H9 (cell line): ENCODE results near the gene VSIG2. TPM values are rescaled to one million over a fixed set of nuclear protein-coding genes. Genes with fewer than 3 reads are reported as not detected.

Experiments
- DNase-seq: peaks from one replicate; pipeline ENCODE4 v3.0.0-alpha.2; 2017
- H2AFZ ChIP-seq: one replicate; pipeline ENCODE4 v1.6.1; 2013; ENCODE audit warnings: mild to moderate bottlenecking, low read length, control low read depth, moderate library complexity
- H2AK5ac ChIP-seq: 2 replicates; pipeline ENCODE4 v1.6.1; 2013; ENCODE audit warnings: low read length, control low read depth, mixed read lengths; ENCODE audit not compliant: insufficient read length
- H2BK120ac ChIP-seq: one replicate; pipeline ENCODE4 v1.6.1; 2013; ENCODE audit warnings: low read depth, mild to moderate bottlenecking, low read length, control low read depth, inconsistent platforms; ENCODE audit not compliant: poor library complexity, severe bottlenecking
- H2BK12ac ChIP-seq: 2 replicates; pipeline ENCODE4 v1.6.1; 2013; ENCODE audit warnings: low read length, control low read depth, mixed read lengths, low read depth; ENCODE audit not compliant: insufficient read length
- H2BK15ac ChIP-seq: 2 replicates; pipeline ENCODE4 v1.6.1; 2013; ENCODE audit warnings: low read depth, low read length, control low read depth
- H2BK20ac ChIP-seq: one replicate; pipeline ENCODE4 v1.6.1; 2013; ENCODE audit warnings: low read depth, mild to moderate bottlenecking, low read length, control low read depth, inconsistent platforms; ENCODE audit not compliant: poor library complexity, severe bottlenecking
- H2BK5ac ChIP-seq: 2 replicates; pipeline ENCODE4 v1.6.1; 2013; ENCODE audit warnings: low read length, control low read depth, mixed read lengths; ENCODE audit not compliant: insufficient read length
- H3K14ac ChIP-seq: 2 replicates; pipeline ENCODE4 v1.6.1; 2013; ENCODE audit warnings: low read length, control low read depth; ENCODE audit not compliant: insufficient read depth
- H3K18ac ChIP-seq: 2 replicates; pipeline ENCODE4 v1.6.1; 2013; ENCODE audit warnings: low read depth, mild to moderate bottlenecking, mixed read lengths, low read length, control low read depth; ENCODE audit not compliant: insufficient read length
- H3K23ac ChIP-seq: 2 replicates; pipeline ENCODE4 v1.6.1; 2013; ENCODE audit warnings: low read length, control low read depth, mixed read lengths, low read depth; ENCODE audit not compliant: insufficient read length
- H3K23me2 ChIP-seq: 2 replicates; pipeline ENCODE4 v1.6.1; 2013; ENCODE audit warnings: low read depth, mild to moderate bottlenecking, mixed read lengths, low read length, control low read depth; ENCODE audit not compliant: insufficient read length, poor library complexity, severe bottlenecking
- H3K27ac ChIP-seq: 2 replicates; pipeline ENCODE4 v1.5.1; 2013; ENCODE audit warnings: low read length, control low read depth, mixed read lengths, low read depth; ENCODE audit not compliant: insufficient read length
- H3K27me3 ChIP-seq: 2 replicates; pipeline ENCODE4 v1.6.1; 2013; ENCODE audit warnings: low read length, control low read depth, inconsistent platforms; ENCODE audit not compliant: insufficient read depth
- H3K4ac ChIP-seq: 2 replicates; pipeline ENCODE4 v1.6.1; 2013; ENCODE audit warnings: low read depth, mild to moderate bottlenecking, control low read depth, inconsistent platforms, low read length, moderate library complexity
- H3K4me1 ChIP-seq: 2 replicates; pipeline ENCODE4 v1.6.1; 2013; ENCODE audit warnings: low read length, control low read depth, inconsistent platforms; ENCODE audit not compliant: insufficient read depth
- H3K4me2 ChIP-seq: 2 replicates; pipeline ENCODE4 v1.6.1; 2013; ENCODE audit warnings: low read length, control low read depth, mixed read lengths; ENCODE audit not compliant: insufficient read length, insufficient read depth
- H3K56ac ChIP-seq: 2 replicates; pipeline ENCODE4 v1.6.1; 2013; ENCODE audit warnings: low read depth, mild to moderate bottlenecking, mixed read lengths, low read length, control low read depth; ENCODE audit not compliant: insufficient read length
- H3K79me1 ChIP-seq: 2 replicates; pipeline ENCODE4 v1.6.1; 2013; ENCODE audit warnings: low read depth, mild to moderate bottlenecking, moderate library complexity, low read length, control low read depth, inconsistent platforms; ENCODE audit not compliant: insufficient read depth, poor library complexity, severe bottlenecking
- H3K79me2 ChIP-seq: 2 replicates; pipeline ENCODE4 v1.6.1; 2013; ENCODE audit warnings: low read length, control low read depth, inconsistent platforms; ENCODE audit not compliant: insufficient read depth
- H3K9ac ChIP-seq: 2 replicates; pipeline ENCODE4 v1.6.1; 2013; ENCODE audit warnings: low read length, control low read depth, mixed read lengths; ENCODE audit not compliant: insufficient read length; ENCODE audit errors: extremely low read depth
- H3K9me3 ChIP-seq: one replicate; pipeline ENCODE4 v1.6.1; 2013; ENCODE audit warnings: low read depth, low read length, inconsistent platforms; ENCODE audit not compliant: control insufficient read depth
- H3T11ph ChIP-seq: one replicate; pipeline ENCODE4 v1.6.1; 2013; ENCODE audit warnings: mild to moderate bottlenecking, low read length, control low read depth, inconsistent platforms
- H4K20me1 ChIP-seq: one replicate; pipeline ENCODE4 v1.6.1; 2013; ENCODE audit not compliant: control insufficient read depth, insufficient read length, insufficient read depth
- H4K5ac ChIP-seq: 2 replicates; pipeline ENCODE4 v1.6.1; 2013; ENCODE audit warnings: low read depth, mild to moderate bottlenecking, mixed read lengths, low read length, control low read depth; ENCODE audit not compliant: insufficient read length
- H4K8ac ChIP-seq: replicated peaks from 2 replicates; pipeline ENCODE4 v1.6.1; 2013; ENCODE audit warnings: low read length, control low read depth, mixed read lengths, low read depth; ENCODE audit not compliant: insufficient read length
- H4K91ac ChIP-seq: 2 replicates; pipeline ENCODE4 v1.6.1; 2013; ENCODE audit warnings: low read depth, mild to moderate bottlenecking, moderate library complexity, mixed read lengths, low read length, control low read depth; ENCODE audit not compliant: insufficient read length
- H3K27ac Mint-ChIP-seq, 3 experiments: 2 replicates in 2 of 3; 3 replicates in 1 of 3; pipeline ENCODE4 v1.8.0; 2020 to 2021; ENCODE audit warnings: mixed read lengths in 3 of 3, mild to moderate bottlenecking in 1 of 3, moderate library complexity in 1 of 3
- H3K27me3 Mint-ChIP-seq: 2 replicates; pipeline ENCODE4 v1.8.0; 2021; ENCODE audit warnings: low read depth, mild to moderate bottlenecking, moderate library complexity, mixed read lengths
- H3K36me3 Mint-ChIP-seq, 3 experiments: 2 replicates in 2 of 3; 3 replicates in 1 of 3; pipeline ENCODE4 v1.8.0; 2020 to 2021; ENCODE audit warnings: low read depth in 3 of 3, mixed read lengths in 3 of 3; ENCODE audit not compliant: insufficient read depth in 1 of 3
- H3K4me1 Mint-ChIP-seq, 2 experiments: 2 replicates each; pipeline ENCODE4 v1.8.0; 2020; ENCODE audit warnings: mixed read lengths in 2 of 2
- H3K4me3 Mint-ChIP-seq, 2 experiments: 2 replicates in 1 of 2; 3 replicates in 1 of 2; pipeline ENCODE4 v1.8.0; 2020 to 2021; ENCODE audit warnings: mild to moderate bottlenecking in 2 of 2, mixed read lengths in 2 of 2, moderate library complexity in 1 of 2
- H3K9me3 Mint-ChIP-seq, 2 experiments: 2 replicates in 1 of 2; 3 replicates in 1 of 2; pipeline ENCODE4 v1.8.0; 2020; ENCODE audit warnings: mild to moderate bottlenecking in 2 of 2, mixed read lengths in 2 of 2, moderate library complexity in 1 of 2
- CTCF ChIP-seq: fragments of 200-600 bp; sonication (generic); conservative IDR thresholded peaks from 3 replicates; pipeline ENCODE4 v1.8.0; 2021; ENCODE audit warnings: antibody characterized with exemption, mild to moderate bottlenecking
- WGBS: extraction: QIAGEN DNeasy Blood & Tissue Kit; methylation state at CpG from one replicate; pipeline ENCODE4 v1.1.7; 2013; ENCODE audit warnings: missing lambda C conversion rate, low lambda C conversion rate, mixed read lengths; ENCODE audit not compliant: insufficient read length; ENCODE audit errors: extremely low coverage; 5-methylcytosine and 5-hydroxymethylcytosine counted together
- total RNA-seq: library from RNA; stranded (reverse); gene quantifications from 2 replicates; pipeline ENCODE4 v1.2.1, GENCODE V29; 2021

The VSIG2 gene
- total RNA-seq, 1 experiment from 2014 or later, result not detected

- no peak overlapping the region for H2AFZ ChIP-seq
- no peak for TF ChIP-seq CTCF
- H3K9me3 Mint-ChIP-seq, result peaks cover 11 to 16% of the 10 kb centered on the region in 2 experiments
These were observed 44.2 kb downstream of the VSIG2 start for GRCh38 chr11:124707829-124708228.

More at GRCh38 chr11:124707829-124708228, 44.2 kb downstream of the VSIG2 start:
- H4K8ac ChIP-seq, result no peak overlapping the region
- no peaks in the 10 kb centered on the region for H4K20me1 ChIP-seq
- no peak overlapping the region for H3K27ac ChIP-seq
- H2BK15ac ChIP-seq, result no peak overlapping the region
- no peaks in the 10 kb centered on the region for H3K23me2 ChIP-seq
- no CpG with 5 or more reads among the region's 4 CpGs for WGBS
- no peak overlapping the region for H3K18ac ChIP-seq
- no peak overlapping the region for H3K23ac ChIP-seq
- no peak overlapping the region for H2BK12ac ChIP-seq
- H3K4me3 Mint-ChIP-seq, result no peak overlapping the region
- H3K36me3 Mint-ChIP-seq, result peaks cover 0 to 7% (median 4%) of the 10 kb centered on the region in 3 experiments; a peak in 5 of 7 replicates
- H3K79me1 ChIP-seq, result no peaks in the 10 kb centered on the region
- no peak overlapping the region for H2BK120ac ChIP-seq
- H3K79me2 ChIP-seq, result no peaks in the 10 kb centered on the region
- H3K4me1 Mint-ChIP-seq, result no peaks in the 10 kb centered on the region
- no peak overlapping the region for H2AK5ac ChIP-seq
- no peak for DNase-seq
- peaks cover 13% of the 10 kb centered on the region for H3K27me3 Mint-ChIP-seq
- H3K27me3 ChIP-seq, result no peaks in the 10 kb centered on the region
- no peak overlapping the region for H4K91ac ChIP-seq
- H3K4ac ChIP-seq, result no peak overlapping the region
- H3K4me2 ChIP-seq, result no peak overlapping the region
- H3K56ac ChIP-seq, result no peak overlapping the region
- H3T11ph ChIP-seq, result no peak overlapping the region
- no peaks in the 10 kb centered on the region for H3K4me1 ChIP-seq
- H2BK5ac ChIP-seq, result no peak overlapping the region
- H3K14ac ChIP-seq, result no peak overlapping the region
- no peak overlapping the region for H3K27ac Mint-ChIP-seq
- H2BK20ac ChIP-seq, result no peak overlapping the region
- H4K5ac ChIP-seq, result no peak overlapping the region
- H3K9me3 ChIP-seq, result no peaks in the 10 kb centered on the region
- H3K9ac ChIP-seq, result no peak overlapping the region
